WTC11 (cell line): Measurements from ENCODE around the gene SLC16A10.

Experiments used
- CBFB ChIP-seq: sonication (generic); formaldehyde crosslinking; IDR thresholded peaks from 2 replicates; pipeline ENCODE4 v1.8.1; 2022; ENCODE audit warnings: mild to moderate bottlenecking, low read depth, missing genetic modification reagents
- CREB1 ChIP-seq: sonication (generic); formaldehyde crosslinking; IDR thresholded peaks from 2 replicates; pipeline ENCODE4 v1.8.0; 2023; ENCODE audit warnings: mild to moderate bottlenecking, missing genetic modification reagents
- ELF4 ChIP-seq: sonication (generic); formaldehyde crosslinking; IDR thresholded peaks from 2 replicates; pipeline ENCODE4 v1.8.1; 2022; ENCODE audit warnings: low read depth, mild to moderate bottlenecking, moderate library complexity, missing genetic modification reagents
- ETV6 ChIP-seq: sonication (generic); formaldehyde crosslinking; IDR thresholded peaks from 2 replicates; pipeline ENCODE4 v1.8.1; 2022; ENCODE audit warnings: mild to moderate bottlenecking, missing genetic modification reagents
- SMAD3 ChIP-seq: sonication (generic); formaldehyde crosslinking; IDR thresholded peaks from 2 replicates; pipeline ENCODE4 v1.8.0; 2022; ENCODE audit warnings: missing genetic modification reagents, mild to moderate bottlenecking, borderline replicate concordance
- TCF7 ChIP-seq: sonication (generic); formaldehyde crosslinking; IDR thresholded peaks from 2 replicates; pipeline ENCODE4 v1.8.0; 2022; ENCODE audit warnings: mild to moderate bottlenecking, low read depth, missing genetic modification reagents, moderate library complexity
- TF ChIP-seq, protein P1 (sequence below): sonication (generic); formaldehyde crosslinking; IDR thresholded peaks from 2 replicates; pipeline ENCODE4 v1.8.1; 2023; ENCODE audit warnings: mild to moderate bottlenecking, missing genetic modification reagents
- TF ChIP-seq, protein P2 (sequence below): fragments of 200-600 bp; IDR thresholded peaks from 2 replicates; pipeline ENCODE4 v1.8.0; 2022; ENCODE audit warnings: antibody characterized with exemption
- TF ChIP-seq, protein P3 (sequence below): sonication (generic); formaldehyde crosslinking; IDR thresholded peaks from 2 replicates; pipeline ENCODE4 v1.8.1; 2022; ENCODE audit warnings: mild to moderate bottlenecking, missing genetic modification reagents, moderate library complexity, borderline replicate concordance
- TF ChIP-seq, protein P4 (sequence below): sonication (generic); formaldehyde crosslinking; IDR thresholded peaks from 2 replicates; pipeline ENCODE4 v1.8.0; 2022; ENCODE audit warnings: mild to moderate bottlenecking, missing genetic modification reagents
- TF ChIP-seq, protein P5 (sequence below): sonication (generic); formaldehyde crosslinking; IDR thresholded peaks from 2 replicates; pipeline ENCODE4 v1.8.1; 2023; ENCODE audit warnings: mild to moderate bottlenecking, missing genetic modification reagents, borderline replicate concordance
- TF ChIP-seq, protein P6 (sequence below): sonication (generic); formaldehyde crosslinking; IDR thresholded peaks from 2 replicates; pipeline ENCODE4 v1.8.1; 2022; ENCODE audit warnings: low read depth, missing genetic modification reagents, borderline replicate concordance

DNA sequence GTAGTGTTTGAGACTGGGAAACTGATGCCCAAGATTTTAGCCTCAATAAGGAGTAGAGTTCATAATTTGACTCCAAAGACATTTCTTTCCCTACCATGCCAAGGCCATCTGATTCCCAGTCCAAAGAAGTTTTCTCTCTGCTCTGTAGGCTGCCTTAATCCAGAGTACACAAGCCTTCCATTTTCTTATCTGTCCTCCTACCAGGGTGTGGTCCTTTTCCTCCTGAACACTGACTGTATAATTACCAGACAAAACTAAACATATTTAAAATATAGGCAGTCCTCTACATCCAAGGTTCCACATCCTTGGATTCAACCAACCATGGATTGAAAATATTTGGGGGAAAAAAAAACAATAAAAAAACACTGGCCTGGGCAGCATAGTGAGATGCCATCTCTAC is 108.4 kb downstream of the SLC16A10 start:
- TF ChIP-seq, protein P1, sequence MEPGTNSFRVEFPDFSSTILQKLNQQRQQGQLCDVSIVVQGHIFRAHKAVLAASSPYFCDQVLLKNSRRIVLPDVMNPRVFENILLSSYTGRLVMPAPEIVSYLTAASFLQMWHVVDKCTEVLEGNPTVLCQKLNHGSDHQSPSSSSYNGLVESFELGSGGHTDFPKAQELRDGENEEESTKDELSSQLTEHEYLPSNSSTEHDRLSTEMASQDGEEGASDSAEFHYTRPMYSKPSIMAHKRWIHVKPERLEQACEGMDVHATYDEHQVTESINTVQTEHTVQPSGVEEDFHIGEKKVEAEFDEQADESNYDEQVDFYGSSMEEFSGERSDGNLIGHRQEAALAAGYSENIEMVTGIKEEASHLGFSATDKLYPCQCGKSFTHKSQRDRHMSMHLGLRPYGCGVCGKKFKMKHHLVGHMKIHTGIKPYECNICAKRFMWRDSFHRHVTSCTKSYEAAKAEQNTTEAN (CRISPR knock-in tag): no peak
- TF ChIP-seq, protein P2, sequence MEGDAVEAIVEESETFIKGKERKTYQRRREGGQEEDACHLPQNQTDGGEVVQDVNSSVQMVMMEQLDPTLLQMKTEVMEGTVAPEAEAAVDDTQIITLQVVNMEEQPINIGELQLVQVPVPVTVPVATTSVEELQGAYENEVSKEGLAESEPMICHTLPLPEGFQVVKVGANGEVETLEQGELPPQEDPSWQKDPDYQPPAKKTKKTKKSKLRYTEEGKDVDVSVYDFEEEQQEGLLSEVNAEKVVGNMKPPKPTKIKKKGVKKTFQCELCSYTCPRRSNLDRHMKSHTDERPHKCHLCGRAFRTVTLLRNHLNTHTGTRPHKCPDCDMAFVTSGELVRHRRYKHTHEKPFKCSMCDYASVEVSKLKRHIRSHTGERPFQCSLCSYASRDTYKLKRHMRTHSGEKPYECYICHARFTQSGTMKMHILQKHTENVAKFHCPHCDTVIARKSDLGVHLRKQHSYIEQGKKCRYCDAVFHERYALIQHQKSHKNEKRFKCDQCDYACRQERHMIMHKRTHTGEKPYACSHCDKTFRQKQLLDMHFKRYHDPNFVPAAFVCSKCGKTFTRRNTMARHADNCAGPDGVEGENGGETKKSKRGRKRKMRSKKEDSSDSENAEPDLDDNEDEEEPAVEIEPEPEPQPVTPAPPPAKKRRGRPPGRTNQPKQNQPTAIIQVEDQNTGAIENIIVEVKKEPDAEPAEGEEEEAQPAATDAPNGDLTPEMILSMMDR: no peak
- TF ChIP-seq, protein P3, sequence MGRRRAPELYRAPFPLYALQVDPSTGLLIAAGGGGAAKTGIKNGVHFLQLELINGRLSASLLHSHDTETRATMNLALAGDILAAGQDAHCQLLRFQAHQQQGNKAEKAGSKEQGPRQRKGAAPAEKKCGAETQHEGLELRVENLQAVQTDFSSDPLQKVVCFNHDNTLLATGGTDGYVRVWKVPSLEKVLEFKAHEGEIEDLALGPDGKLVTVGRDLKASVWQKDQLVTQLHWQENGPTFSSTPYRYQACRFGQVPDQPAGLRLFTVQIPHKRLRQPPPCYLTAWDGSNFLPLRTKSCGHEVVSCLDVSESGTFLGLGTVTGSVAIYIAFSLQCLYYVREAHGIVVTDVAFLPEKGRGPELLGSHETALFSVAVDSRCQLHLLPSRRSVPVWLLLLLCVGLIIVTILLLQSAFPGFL (CRISPR knock-in tag): no peak
- TF ChIP-seq, protein P4, sequence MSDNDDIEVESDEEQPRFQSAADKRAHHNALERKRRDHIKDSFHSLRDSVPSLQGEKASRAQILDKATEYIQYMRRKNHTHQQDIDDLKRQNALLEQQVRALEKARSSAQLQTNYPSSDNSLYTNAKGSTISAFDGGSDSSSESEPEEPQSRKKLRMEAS (CRISPR knock-in tag): no peak
- no peak for TF ChIP-seq CBFB (CRISPR knock-in tag)
- TF ChIP-seq ELF4 (CRISPR knock-in tag): no peak
- TF ChIP-seq, protein P5, sequence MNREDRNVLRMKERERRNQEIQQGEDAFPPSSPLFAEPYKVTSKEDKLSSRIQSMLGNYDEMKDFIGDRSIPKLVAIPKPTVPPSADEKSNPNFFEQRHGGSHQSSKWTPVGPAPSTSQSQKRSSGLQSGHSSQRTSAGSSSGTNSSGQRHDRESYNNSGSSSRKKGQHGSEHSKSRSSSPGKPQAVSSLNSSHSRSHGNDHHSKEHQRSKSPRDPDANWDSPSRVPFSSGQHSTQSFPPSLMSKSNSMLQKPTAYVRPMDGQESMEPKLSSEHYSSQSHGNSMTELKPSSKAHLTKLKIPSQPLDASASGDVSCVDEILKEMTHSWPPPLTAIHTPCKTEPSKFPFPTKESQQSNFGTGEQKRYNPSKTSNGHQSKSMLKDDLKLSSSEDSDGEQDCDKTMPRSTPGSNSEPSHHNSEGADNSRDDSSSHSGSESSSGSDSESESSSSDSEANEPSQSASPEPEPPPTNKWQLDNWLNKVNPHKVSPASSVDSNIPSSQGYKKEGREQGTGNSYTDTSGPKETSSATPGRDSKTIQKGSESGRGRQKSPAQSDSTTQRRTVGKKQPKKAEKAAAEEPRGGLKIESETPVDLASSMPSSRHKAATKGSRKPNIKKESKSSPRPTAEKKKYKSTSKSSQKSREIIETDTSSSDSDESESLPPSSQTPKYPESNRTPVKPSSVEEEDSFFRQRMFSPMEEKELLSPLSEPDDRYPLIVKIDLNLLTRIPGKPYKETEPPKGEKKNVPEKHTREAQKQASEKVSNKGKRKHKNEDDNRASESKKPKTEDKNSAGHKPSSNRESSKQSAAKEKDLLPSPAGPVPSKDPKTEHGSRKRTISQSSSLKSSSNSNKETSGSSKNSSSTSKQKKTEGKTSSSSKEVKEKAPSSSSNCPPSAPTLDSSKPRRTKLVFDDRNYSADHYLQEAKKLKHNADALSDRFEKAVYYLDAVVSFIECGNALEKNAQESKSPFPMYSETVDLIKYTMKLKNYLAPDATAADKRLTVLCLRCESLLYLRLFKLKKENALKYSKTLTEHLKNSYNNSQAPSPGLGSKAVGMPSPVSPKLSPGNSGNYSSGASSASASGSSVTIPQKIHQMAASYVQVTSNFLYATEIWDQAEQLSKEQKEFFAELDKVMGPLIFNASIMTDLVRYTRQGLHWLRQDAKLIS (CRISPR knock-in tag): no peak
- TF ChIP-seq SMAD3: no peak
- TF ChIP-seq ETV6 (CRISPR knock-in tag): no peak
- TF ChIP-seq, protein P6, sequence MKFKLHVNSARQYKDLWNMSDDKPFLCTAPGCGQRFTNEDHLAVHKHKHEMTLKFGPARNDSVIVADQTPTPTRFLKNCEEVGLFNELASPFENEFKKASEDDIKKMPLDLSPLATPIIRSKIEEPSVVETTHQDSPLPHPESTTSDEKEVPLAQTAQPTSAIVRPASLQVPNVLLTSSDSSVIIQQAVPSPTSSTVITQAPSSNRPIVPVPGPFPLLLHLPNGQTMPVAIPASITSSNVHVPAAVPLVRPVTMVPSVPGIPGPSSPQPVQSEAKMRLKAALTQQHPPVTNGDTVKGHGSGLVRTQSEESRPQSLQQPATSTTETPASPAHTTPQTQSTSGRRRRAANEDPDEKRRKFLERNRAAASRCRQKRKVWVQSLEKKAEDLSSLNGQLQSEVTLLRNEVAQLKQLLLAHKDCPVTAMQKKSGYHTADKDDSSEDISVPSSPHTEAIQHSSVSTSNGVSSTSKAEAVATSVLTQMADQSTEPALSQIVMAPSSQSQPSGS (CRISPR knock-in tag): no peak
- TF ChIP-seq TCF7 (CRISPR knock-in tag): no peak
- no peak for TF ChIP-seq CREB1 (CRISPR knock-in tag)
